ENCODE results near the gene PSME1. TPM values are rescaled to one million over a fixed set of nuclear protein-coding genes. Genes with fewer than 3 reads are reported as not detected.

Gene PSME1
- total and polyA plus RNA-seq, 2 experiments from 2014 or later, result 61.1 to 215 TPM

GRCh38 chr14:24149302-24149969 is 13.4 kb downstream of the PSME1 start:
- Mint-ChIP-seq H3K9me3 (no peaks in the 10 kb centered on the region; the same call in 2 of the 3 replicates), H3K4me3 (peak overlapping the region; percentile 99; the same call in 2 of the 3 replicates), H3K36me3 (ENCODE audit: low read depth) (peaks cover 61% of the 10 kb centered on the region), H3K27ac (no peak overlapping the region), H3K4me1 (peaks cover 21% of the 10 kb centered on the region), H3K27me3 (ENCODE audit: insufficient read depth, low read depth, poor library complexity) (peaks cover 11% of the 10 kb centered on the region)
- no peak overlapping the region for H2AFZ ChIP-seq
- no peaks in the 10 kb centered on the region for H3K27me3 ChIP-seq (ENCODE audit: insufficient read depth)
- peaks cover 31% of the 10 kb centered on the region for H3K36me3 ChIP-seq (ENCODE audit: insufficient read depth)
- peaks cover 7% of the 10 kb centered on the region; the same call in 1 of the 2 replicates for H4K20me1 ChIP-seq (replicated peaks; ENCODE audit: insufficient read depth)
- H3K79me2 ChIP-seq (replicated peaks; ENCODE audit: insufficient read depth), result peaks cover 38% of the 10 kb centered on the region
- no peak for ATAC-seq
- no peak for DNase-seq (ENCODE audit: low spot score)
- peaks cover 12% of the 10 kb centered on the region for H3K4me1 ChIP-seq (ENCODE audit: insufficient read depth)
- no peak overlapping the region for H3K27ac ChIP-seq (ENCODE audit: low read depth)
- H3K9me2 ChIP-seq (ENCODE audit: insufficient read depth), result no peaks in the 10 kb centered on the region
- no peak overlapping the region for H3K4me2 ChIP-seq
- no peak overlapping the region for H3K4me3 ChIP-seq
- no peak for TF ChIP-seq ZNF114 (CRISPR knock-in tag; IDR thresholded peaks at IDR 0.05)
- no peak for TF ChIP-seq STAT1 (IDR thresholded peaks at IDR 0.05; ENCODE audit: unreplicated experiment)
- TF ChIP-seq ZNF331 (CRISPR knock-in tag; IDR thresholded peaks at IDR 0.05; ENCODE audit: low read depth), result no peak
- TF ChIP-seq POLR2AphosphoS5 (IDR thresholded peaks at IDR 0.05; ENCODE audit: low read depth), result no peak
- TF ChIP-seq EZH2 (IDR thresholded peaks at IDR 0.05; ENCODE audit: low read depth, unreplicated experiment), result no peak
- no peak for TF ChIP-seq NANOG (IDR thresholded peaks at IDR 0.05; ENCODE audit: borderline replicate concordance)
- no peak for TF ChIP-seq CREB1 (CRISPR knock-in tag; IDR thresholded peaks at IDR 0.05; ENCODE audit: low read depth)
- no peaks in the 10 kb centered on the region for H3F3A ChIP-seq (replicated peaks; ENCODE audit: low read depth)

DNA sequence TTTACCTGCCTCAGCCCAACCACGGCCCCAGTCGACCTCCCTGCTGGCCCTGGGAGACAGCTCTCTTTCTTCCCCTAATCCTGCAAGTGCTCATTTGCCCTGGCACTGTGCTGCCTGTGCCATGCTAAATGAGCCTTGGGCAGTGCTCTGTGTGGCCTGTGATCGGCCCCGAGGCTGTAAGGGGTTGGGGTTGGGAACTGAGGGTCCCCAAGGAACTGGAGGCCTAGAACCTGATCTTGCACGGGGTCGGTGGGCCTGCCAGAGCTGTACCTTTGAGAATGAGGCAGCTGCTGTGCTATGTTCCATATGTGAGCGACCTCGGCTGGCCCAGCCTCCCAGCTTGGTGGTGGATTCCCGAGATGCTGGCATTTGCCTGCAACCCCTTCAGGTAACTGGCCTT is 14.1 kb downstream of the PSME1 start:
- Mint-ChIP-seq H3K9me3 (no peaks in the 10 kb centered on the region; the same call in 2 of the 3 replicates), H3K4me1 (peaks cover 21% of the 10 kb centered on the region), H3K27ac (no peak overlapping the region), H3K4me3 (no peak overlapping the region), H3K36me3 (ENCODE audit: low read depth) (peaks cover 64% of the 10 kb centered on the region), H3K27me3 (ENCODE audit: insufficient read depth, low read depth, poor library complexity) (peaks cover 11% of the 10 kb centered on the region)
- H3K36me3 ChIP-seq (ENCODE audit: insufficient read depth), result peaks cover 28% of the 10 kb centered on the region
- H3K4me1 ChIP-seq (ENCODE audit: insufficient read depth), result peaks cover 12% of the 10 kb centered on the region
- no peak overlapping the region for H3K4me3 ChIP-seq
- H3K27ac ChIP-seq (ENCODE audit: low read depth), result no peak overlapping the region
- ATAC-seq (no peak), DNase-seq (ENCODE audit: low spot score) (no peak)
- H3K4me2 ChIP-seq, result no peak overlapping the region
- no peaks in the 10 kb centered on the region for H3K9me2 ChIP-seq (ENCODE audit: insufficient read depth)
- no peak overlapping the region for H2AFZ ChIP-seq
- H4K20me1 ChIP-seq (replicated peaks; ENCODE audit: insufficient read depth), result peaks cover 7% of the 10 kb centered on the region; the same call in 1 of the 2 replicates
- no peaks in the 10 kb centered on the region for H3F3A ChIP-seq (replicated peaks; ENCODE audit: low read depth)
- H3K27me3 ChIP-seq (ENCODE audit: insufficient read depth), result no peaks in the 10 kb centered on the region
- H3K79me2 ChIP-seq (replicated peaks; ENCODE audit: insufficient read depth), result peaks cover 32% of the 10 kb centered on the region
- TF ChIP-seq, protein P1, sequence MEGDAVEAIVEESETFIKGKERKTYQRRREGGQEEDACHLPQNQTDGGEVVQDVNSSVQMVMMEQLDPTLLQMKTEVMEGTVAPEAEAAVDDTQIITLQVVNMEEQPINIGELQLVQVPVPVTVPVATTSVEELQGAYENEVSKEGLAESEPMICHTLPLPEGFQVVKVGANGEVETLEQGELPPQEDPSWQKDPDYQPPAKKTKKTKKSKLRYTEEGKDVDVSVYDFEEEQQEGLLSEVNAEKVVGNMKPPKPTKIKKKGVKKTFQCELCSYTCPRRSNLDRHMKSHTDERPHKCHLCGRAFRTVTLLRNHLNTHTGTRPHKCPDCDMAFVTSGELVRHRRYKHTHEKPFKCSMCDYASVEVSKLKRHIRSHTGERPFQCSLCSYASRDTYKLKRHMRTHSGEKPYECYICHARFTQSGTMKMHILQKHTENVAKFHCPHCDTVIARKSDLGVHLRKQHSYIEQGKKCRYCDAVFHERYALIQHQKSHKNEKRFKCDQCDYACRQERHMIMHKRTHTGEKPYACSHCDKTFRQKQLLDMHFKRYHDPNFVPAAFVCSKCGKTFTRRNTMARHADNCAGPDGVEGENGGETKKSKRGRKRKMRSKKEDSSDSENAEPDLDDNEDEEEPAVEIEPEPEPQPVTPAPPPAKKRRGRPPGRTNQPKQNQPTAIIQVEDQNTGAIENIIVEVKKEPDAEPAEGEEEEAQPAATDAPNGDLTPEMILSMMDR (conservative IDR thresholded peaks at IDR 0.05; ENCODE audit: low read depth in 2 of 2), result no peak
- TF ChIP-seq, protein P2, sequence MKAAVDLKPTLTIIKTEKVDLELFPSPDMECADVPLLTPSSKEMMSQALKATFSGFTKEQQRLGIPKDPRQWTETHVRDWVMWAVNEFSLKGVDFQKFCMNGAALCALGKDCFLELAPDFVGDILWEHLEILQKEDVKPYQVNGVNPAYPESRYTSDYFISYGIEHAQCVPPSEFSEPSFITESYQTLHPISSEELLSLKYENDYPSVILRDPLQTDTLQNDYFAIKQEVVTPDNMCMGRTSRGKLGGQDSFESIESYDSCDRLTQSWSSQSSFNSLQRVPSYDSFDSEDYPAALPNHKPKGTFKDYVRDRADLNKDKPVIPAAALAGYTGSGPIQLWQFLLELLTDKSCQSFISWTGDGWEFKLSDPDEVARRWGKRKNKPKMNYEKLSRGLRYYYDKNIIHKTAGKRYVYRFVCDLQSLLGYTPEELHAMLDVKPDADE (IDR thresholded peaks at IDR 0.05), result no peak
- TF ChIP-seq STAT1 (IDR thresholded peaks at IDR 0.05; ENCODE audit: unreplicated experiment) (no peak), REST (IDR thresholded peaks at IDR 0.05; ENCODE audit: unreplicated experiment) (no peak), ZNF331 (CRISPR knock-in tag; IDR thresholded peaks at IDR 0.05; ENCODE audit: low read depth) (no peak), CREB1 (CRISPR knock-in tag; IDR thresholded peaks at IDR 0.05; ENCODE audit: low read depth) (no peak), POLR2AphosphoS5 (IDR thresholded peaks at IDR 0.05; ENCODE audit: low read depth) (no peak)
